ENCODE data around the gene ARHGEF28.

The ARHGEF28 gene

GRCh38 chr5:73973135-73973534 is 347.1 kb downstream of the ARHGEF28 start:
- DNase-seq: no peak

DNA sequence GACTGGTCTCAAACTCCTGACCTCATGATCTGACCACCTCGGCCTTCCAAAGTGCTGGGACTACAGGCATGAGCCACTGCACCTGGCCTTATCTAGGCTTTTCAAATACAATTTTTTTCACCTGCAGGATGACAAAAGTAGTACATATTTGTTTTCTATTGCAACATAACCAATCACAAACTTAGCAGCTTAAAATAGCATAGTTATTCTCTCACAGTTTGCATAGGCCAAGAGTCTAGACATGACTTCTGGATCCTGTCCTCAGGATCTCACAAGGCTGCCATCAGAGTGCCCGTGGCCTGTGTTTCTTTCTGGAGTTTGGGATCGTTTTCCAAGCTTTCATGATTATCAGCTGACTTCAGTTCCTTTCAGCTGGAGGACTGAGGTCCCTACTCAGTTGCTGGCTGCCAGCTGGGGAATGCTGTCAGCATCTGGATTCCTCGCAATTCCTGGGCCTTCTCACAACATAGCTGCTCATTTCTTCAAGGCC is 348.9 kb downstream of the ARHGEF28 start:
- no peak for DNase-seq

DNA sequence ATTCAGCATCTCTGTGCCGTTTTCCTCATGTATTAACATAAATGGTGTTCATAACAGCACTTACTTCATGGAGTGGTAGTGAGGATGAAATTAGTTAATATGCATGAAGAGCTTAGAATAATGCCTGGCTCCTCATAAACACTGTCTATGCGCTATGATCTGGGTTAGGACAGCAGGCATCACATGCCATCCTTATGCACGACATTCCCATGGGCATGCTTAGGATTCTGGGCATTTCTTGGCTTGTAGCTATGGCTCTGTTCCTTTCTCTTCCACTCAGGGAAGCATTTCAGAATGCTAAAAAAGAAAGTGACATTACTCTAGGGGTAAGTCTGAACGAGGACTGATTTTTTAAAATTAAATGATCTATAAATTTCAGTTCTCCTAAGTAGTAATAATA is 349.8 kb downstream of the ARHGEF28 start:
- DNase-seq: no peak

DNA sequence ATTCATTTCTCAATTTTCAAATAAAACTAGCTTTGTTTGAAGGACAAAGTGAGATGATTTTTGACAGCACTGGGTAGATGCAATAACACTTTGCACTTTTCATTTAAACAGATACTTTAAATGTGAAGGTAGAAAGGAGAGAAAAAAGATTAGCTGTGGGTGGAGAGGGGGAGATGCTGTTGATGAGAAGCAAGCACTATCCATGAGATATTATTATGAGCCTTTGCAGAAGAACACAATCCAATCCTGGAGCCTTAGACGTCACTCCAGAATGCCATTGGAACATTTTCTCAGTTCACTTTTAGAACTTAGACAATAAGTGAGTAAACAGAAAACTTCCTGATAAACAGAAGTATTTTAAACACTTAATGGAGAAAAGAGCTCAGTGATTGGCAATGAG is 351.1 kb downstream of the ARHGEF28 start:
- no peak for DNase-seq

DNA sequence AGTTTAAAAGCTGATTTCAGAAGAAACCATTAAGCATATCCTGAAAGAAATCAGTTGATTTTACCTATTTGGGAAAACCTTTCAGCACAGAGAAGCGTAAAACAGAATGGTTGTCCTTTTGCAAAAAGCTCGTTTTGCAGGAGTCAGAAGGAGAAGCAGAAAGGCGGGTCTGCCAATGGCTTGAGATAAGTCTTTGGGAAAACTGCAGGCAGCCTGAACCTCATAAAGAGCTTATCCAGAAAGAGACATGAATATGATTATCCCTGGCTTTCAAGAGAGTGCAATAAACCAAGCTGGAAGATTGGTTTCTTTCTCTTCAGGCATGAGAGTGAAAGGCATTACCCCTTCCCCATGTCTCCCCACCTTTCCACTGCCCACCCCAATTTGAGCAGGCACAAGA is 353.3 kb downstream of the ARHGEF28 start:
- DNase-seq: no peak

DNA sequence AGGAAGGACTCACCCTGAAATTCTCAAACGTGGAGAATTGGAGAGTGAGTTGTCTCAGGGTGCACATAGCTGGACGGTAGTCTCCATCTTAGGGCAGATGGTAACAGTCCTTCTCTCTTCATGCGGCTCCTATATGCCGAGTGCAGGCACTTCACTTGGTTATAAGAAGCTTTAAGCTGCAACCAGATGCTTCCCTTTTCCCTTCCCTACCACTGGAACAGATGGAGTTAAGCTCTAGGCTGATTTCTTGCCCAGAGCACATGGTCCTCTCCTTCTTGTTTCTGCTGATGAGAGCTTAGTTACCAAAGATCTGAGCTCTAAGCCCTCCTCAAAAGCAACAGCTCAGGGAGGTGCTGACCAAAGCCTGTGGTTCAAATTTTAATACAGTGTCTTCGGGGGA is 355.7 kb downstream of the ARHGEF28 start:
- no peak for DNase-seq

DNA sequence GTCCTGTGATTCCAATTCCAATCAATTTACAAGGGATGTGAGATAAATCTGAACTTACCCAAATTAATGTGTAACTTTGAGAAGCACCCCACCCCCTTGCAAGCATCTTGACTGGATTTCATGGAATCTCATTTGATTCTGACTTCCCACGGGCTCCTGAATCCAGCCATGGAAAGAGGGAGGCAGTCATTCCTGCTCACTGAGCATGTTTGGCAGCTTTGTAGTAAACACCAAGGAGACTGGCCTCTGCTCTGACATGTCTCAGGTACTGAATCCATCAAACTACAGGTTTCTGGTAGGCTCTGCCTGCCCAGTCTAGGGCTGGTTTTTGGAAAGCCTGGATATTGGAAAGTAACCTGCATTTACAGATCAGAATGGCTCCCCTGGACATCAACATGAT is 357.6 kb downstream of the ARHGEF28 start:
- no peak for DNase-seq

DNA sequence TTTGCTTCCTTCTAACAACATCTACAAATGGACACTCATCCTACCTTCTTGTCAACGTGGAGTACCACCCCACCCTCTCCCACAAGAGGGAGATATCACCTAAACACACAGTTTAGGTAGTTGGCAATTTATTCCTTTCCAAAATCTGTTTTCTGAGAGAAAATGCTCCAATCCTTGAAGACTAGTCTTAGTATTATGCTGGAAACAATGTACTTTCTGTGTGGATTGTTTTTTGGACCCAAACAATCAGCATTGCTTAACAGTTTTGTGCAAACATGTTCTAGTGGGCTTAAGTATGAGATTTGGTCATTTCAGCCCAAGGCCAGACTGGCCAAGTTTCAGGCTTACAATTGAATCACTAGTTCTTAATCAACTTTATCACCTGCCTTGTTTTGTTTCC is 359.1 kb downstream of the ARHGEF28 start:
- DNase-seq: no peak

GRCh38 chr5:73986729-73987128 is 360.7 kb downstream of the ARHGEF28 start:
- no peak for DNase-seq

- no peak for DNase-seq
Measured at GRCh38 chr5:73987915-73988314, 361.9 kb downstream of the ARHGEF28 start.

DNA sequence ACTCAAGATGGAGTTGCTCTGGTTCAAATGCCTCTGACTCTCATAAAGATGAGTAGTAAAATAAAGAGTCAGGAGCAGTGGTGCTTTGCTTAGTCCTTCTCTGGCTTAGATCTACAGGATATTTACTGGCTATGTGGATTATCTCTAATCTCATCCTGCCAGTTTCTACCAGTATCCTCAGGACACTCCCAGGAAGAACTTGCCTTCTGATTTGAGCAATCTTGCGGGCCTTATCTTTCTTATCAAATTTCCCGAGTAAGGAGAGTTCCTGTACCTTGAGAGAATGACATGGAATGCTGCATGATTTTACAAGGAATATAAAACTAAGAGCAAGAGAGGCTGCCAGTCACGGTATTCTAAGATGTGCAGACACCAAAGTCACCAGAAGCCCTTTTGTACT is 364.0 kb downstream of the ARHGEF28 start:
- DNase-seq: no peak

Data from CD4-positive, alpha-beta T cell treated with Interleukin-4 for 1 hour (primary cell).